Measurements from ENCODE around the gene P4HB. TPM values are rescaled to one million over a fixed set of nuclear protein-coding genes. Genes with fewer than 3 reads are reported as not detected.

The P4HB gene
- total and polyA plus RNA-seq, 8 donors: 876 to 2,130 (median 1,346) TPM

GRCh38 chr17:81901167-81902022 is 41.1 kb upstream of the P4HB start:
- ATAC-seq: peak in 3 of 4 donors; percentile 5 to 16 (median 6)
- Histone ChIP-seq H3K4me3 (peak overlapping the region in 1 of 4 donors; percentile 37), H3K27ac (no peak overlapping the region), H3K27me3 (no peaks in the 10 kb centered on the region), H3K4me1 (peaks cover 0 to 6% (median 3%) of the 10 kb centered on the region in 3 donors), H3K9me3 (no peaks in the 10 kb centered on the region), H3K36me3 (peaks cover 0 to 12% (median 6%) of the 10 kb centered on the region in 3 donors)
- DNase-seq: peak in 2 of 6 donors; percentile 28 to 64
- 54 to 57% methylated on average over 16 to 21 of the region's 21 CpGs for WGBS, 2 donors
- intact Hi-C loops (cut with DNase I): no loop called here
- TF ChIP-seq, protein P1, sequence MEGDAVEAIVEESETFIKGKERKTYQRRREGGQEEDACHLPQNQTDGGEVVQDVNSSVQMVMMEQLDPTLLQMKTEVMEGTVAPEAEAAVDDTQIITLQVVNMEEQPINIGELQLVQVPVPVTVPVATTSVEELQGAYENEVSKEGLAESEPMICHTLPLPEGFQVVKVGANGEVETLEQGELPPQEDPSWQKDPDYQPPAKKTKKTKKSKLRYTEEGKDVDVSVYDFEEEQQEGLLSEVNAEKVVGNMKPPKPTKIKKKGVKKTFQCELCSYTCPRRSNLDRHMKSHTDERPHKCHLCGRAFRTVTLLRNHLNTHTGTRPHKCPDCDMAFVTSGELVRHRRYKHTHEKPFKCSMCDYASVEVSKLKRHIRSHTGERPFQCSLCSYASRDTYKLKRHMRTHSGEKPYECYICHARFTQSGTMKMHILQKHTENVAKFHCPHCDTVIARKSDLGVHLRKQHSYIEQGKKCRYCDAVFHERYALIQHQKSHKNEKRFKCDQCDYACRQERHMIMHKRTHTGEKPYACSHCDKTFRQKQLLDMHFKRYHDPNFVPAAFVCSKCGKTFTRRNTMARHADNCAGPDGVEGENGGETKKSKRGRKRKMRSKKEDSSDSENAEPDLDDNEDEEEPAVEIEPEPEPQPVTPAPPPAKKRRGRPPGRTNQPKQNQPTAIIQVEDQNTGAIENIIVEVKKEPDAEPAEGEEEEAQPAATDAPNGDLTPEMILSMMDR (IDR thresholded peaks at IDR 0.05): no peak
- FAIRE-seq: no peak

DNA sequence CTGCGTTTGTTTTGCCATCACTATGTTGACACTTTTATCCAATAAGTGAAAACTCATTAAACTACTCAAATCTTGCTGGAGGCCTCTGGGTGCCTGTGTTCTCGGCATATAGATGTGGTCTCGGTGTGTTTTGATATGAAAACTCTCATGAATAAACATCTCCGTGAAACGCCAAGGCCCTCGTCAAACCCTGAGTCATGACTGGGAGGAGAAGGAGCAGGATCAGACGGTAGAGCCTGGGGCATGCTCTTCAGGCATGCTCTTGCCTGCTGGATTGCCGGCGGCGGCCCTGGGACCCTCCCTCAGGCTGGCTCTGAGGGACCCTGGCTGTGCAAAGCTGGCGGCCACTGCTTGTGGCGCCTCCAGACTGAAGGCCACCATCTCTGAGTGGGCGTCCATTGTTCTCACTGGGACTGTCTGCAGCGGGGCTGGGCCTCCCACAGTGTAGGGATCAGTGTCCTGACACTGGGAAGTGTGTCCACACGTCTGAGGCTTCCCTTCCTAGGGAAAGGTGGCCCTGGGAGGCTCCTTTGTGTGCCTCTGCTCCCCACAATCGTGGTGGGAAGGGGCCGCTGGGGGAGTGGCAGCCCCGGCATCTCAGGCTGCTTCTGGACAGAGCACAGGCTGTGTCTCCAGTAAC is 40.0 kb upstream of the P4HB start:
- intact Hi-C loops (cut with DNase I): no loop called here

GRCh38 chr17:81899514-81900166 is 39.3 kb upstream of the P4HB start:
- Histone ChIP-seq H3K27ac (no peak overlapping the region), H3K9me3 (no peaks in the 10 kb centered on the region), H3K4me3 (no peak overlapping the region), H3K27me3 (no peaks in the 10 kb centered on the region), H3K36me3 (peaks cover 0 to 12% (median 6%) of the 10 kb centered on the region in 3 donors), H3K4me1 (peaks cover 0 to 6% (median 3%) of the 10 kb centered on the region in 3 donors)
- WGBS, 2 donors: 93 to 95% methylated on average over 22 of the region's 22 CpGs
- intact Hi-C loops (cut with DNase I): no loop called here
- FAIRE-seq (no peak), DNase-seq (peak in 2 of 6 donors; percentile 37 to 68), ATAC-seq (no peak)
- TF ChIP-seq, protein P1 (IDR thresholded peaks at IDR 0.05): no peak

More for the DNA sequence above, 40.0 kb upstream of the P4HB start:
- DNase-seq: peak in 1 of 6 donors; percentile 55
- Histone ChIP-seq H3K9me3 (no peaks in the 10 kb centered on the region), H3K27ac (no peak overlapping the region), H3K4me3 (no peak overlapping the region), H3K36me3 (peaks cover 0 to 12% (median 6%) of the 10 kb centered on the region in 3 donors), H3K4me1 (peaks cover 0 to 6% (median 3%) of the 10 kb centered on the region in 3 donors), H3K27me3 (no peaks in the 10 kb centered on the region)
- TF ChIP-seq, protein P1 (IDR thresholded peaks at IDR 0.05): no peak
- whole genome bisulfite sequencing, 2 donors: 78 to 80% methylated on average over 18 of the region's 18 CpGs
- no peak for FAIRE-seq
- no peak for ATAC-seq

DNA sequence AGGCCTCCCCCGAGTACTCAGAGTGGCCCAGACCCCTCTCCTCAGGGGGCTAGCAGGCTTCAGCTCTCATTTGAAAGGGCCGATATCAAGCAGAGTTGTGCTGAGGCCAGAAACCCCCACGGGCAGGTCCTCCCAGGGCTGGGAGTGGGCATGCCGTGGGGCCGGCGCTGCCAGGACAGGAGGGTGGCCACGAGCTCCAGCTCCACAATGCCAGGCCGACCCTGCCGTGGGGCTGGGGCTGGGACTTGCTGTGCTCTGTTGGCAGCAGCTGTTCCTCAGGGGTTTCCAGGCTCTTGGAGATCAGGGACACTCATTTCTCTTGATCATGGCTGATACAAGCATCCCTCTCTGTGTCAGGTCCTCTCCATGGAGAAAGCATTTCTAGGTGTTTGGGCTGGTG is 38.5 kb upstream of the P4HB start:
- Histone ChIP-seq H3K27ac (no peak overlapping the region), H3K36me3 (peaks cover 0 to 12% (median 6%) of the 10 kb centered on the region in 3 donors), H3K27me3 (no peaks in the 10 kb centered on the region), H3K4me1 (peaks cover 0 to 6% (median 3%) of the 10 kb centered on the region in 3 donors), H3K9me3 (no peaks in the 10 kb centered on the region), H3K4me3 (no peak overlapping the region)
- no peak for FAIRE-seq
- no peak for DNase-seq
- WGBS, 2 donors: 90 to 92% methylated on average over 9 of the region's 9 CpGs
- ATAC-seq: no peak
- intact Hi-C loops (cut with DNase I): no loop called here
- TF ChIP-seq, protein P1 (IDR thresholded peaks at IDR 0.05): no peak

Data from pancreas (tissue), 10 donors.